NAMALWA (cell line): Measurements from ENCODE around the gene ZNHIT6.
"Not testable (repeated sequence)": the region's sequence is repeated elsewhere in the genome, so short reads cannot be mapped to it uniquely, and the experiment has no call there.

Source experiments
- DNase-seq: peaks from one replicate; pipeline ENCODE4 v3.0.0-alpha.2; 2015; ENCODE audit warnings: low spot score

The ZNHIT6 gene

GRCh38 chr1:85665932-85666331 lies 42.3 kb downstream of the ZNHIT6 start:
- no peak for DNase-seq

DNA sequence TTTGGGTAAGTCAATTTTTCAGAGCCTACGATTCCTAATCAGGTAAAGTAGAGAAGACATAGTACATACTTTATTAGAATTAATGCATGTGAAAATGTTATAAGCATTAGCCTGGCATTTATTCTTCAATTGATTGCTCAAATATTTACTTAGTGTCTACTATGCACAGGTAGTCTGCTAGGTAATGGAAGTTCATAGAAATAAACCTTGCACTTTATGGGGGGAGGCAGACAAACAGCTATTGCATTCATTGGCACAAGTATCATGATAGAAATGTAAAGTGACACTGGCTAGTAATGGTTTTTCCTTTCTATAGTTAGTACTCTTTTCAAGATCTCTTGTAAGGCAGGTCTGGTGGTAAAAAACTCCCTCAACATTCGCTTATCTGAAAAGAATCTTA lies 44.9 kb downstream of the ZNHIT6 start:
- no peak for DNase-seq

DNA sequence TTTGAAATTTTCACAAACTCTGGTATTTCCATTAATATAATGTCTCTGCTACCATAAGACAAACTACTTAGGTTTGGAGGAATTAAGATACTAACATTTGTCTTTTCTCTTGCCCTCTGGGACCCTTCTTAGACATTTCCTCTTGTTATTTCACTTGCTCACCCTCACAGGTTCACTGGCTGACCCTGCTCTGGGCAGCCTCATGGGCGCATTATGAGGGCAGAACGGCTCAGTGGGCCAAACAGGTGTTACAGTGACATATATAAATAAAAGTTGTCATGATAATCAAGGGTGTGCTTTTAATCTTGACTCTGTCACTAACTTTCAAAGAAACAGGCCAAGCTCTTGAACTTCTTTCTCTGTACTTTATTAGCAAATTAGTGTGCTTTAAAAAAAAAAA lies 46.5 kb downstream of the ZNHIT6 start:
- peak; percentile 51 for DNase-seq

DNA sequence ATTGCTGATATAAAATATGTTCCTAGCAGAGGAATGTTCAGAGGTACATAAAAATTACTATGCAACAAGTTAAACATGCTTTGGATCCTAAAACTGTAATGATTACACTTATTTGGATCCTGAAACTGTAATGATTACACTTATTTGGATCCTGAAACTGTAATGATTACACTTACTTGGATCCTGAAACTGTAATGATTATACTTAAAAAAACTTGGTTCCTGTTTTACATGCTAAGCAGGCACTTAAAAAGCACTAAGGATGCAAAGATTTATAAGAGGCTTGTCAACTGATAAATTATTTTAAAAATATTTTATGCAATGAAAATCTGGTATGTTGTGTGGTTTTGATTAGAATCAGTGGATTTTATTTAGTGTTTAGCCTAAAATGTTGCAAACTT lies 47.7 kb downstream of the ZNHIT6 start:
- DNase-seq, result no peak

GRCh38 chr1:85659174-85659573 lies 49.1 kb downstream of the ZNHIT6 start:
- DNase-seq, result no peak

DNA sequence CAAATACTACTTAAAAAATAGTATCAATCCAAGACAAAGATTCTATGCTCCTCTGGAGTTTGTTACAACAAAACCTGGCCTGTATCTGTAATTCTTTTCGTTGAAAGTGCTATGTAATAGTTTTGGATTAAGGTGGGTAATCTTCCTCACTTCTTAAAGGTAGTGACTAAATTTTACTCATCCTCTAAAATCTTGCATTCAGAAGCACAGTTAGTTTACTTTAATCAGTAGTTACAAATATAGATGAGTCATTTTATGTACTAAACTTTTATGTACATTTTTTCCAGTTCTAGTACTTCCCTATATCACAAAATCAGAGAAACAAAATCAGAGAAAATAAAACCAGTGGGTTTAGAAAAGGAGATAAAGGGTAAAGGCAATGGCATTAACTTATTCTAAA lies 51.3 kb downstream of the ZNHIT6 start:
- no peak for DNase-seq

GRCh38 chr1:85656256-85656655 lies 52.0 kb downstream of the ZNHIT6 start:
- no peak for DNase-seq

DNA sequence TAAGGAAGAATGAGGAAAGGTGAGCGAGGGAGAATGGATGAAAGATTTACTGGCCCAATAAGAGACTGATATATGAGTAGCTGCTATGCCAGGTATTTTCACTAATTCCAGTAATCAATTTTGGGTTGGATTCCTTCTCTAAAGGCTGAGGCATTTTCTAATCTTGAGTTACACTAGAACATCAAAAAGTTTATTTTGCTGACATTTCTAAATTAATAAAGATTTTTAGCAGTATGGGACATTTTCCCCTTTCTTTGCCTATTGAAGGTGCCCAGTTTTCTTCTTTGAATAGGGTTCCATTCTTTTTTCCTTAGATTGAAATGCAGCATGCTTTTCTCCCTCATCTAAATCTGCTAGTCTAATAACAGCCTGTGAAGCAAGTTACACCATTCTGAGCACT lies 52.9 kb downstream of the ZNHIT6 start:
- no peak for DNase-seq

GRCh38 chr1:85654066-85654782 lies 54.0 kb downstream of the ZNHIT6 start:
- DNase-seq, result no peak

DNA sequence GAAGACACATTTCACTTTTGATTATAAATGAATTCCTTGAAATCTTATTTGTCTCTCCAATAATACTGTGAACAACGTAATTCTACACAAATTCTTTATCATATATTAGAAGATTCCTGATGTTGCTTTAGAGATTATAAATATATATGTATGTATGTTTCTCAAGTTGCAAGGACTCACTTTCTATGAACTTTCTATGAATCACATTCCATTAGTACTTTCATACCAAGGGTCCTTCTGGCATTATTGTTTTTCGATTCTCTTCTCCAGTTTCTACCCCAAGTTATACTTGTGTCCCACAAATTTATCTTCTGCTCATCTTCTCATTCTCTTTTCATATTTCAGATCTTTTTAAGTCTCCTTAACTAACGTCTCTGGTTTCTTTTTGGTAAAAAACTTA lies 55.9 kb downstream of the ZNHIT6 start:
- DNase-seq, result no peak

- no peak for DNase-seq
These were observed 57.6 kb downstream of the ZNHIT6 start for GRCh38 chr1:85650645-85651044.

DNA sequence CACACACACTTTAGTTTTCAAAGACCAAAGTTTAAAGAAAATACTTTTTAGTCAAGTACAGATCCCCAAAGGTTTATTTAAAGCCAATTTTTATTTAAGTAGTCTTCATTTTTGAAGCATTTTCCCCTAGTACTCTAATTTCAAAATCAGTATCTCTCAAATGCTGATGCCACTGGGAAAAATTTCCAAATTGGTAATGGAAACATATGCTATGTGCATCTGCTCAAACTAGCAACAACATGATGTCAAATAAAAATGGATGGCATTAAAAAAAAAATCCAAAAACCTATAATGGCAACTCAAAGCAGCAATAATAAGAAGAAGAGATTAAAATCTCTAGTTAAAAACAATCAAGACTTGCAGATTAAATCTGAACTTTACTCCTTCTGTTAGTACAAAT lies 58.6 kb downstream of the ZNHIT6 start:
- no peak for DNase-seq

DNA sequence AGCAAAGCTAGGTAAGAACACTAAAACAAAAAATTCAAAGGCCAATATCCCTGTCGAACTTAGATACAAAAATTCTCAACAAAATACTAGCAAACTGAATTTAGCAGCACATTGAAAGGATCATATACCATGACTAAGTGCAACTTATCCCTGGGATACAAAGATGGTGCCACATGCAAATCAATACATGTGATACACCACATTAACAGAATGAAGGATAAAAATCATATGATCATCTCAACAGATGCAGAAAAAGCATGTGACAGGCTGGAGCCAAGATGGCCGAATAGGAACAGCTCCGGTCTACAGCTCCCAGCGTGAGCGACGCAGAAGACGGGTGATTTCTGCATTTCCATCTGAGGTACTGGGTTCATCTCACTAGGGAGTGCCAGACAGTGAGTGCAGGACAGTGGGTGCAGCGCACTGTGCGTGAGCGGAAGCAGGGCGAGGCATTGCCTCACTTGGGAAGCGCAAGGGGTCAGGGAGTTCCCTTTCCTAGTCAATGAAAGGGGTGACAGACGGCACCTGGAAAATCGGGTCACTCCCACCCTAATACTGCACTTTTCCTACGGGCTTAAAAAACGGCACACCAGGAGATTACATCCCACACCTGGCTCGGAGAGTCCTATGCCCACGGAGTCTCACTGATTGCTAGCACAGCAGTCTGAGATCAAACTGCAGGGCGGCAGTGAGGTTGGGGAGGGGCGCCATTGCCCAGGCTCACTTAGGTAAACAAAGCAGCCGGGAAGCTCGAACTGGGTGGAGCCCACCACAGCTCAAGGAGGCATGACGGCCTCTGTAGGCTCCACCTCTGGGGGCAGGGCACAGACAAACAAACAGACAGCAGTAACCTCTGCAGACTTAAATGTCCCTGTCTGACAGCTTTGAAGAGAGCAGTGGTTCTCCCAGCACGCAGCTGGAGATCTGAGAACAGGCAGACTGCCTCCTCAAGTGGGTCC lies 66.4 kb downstream of the ZNHIT6 start:
- DNase-seq, result not testable (repeated sequence)

- not testable (repeated sequence) for DNase-seq
These were observed 68.3 kb downstream of the ZNHIT6 start for GRCh38 chr1:85639920-85640319.

DNA sequence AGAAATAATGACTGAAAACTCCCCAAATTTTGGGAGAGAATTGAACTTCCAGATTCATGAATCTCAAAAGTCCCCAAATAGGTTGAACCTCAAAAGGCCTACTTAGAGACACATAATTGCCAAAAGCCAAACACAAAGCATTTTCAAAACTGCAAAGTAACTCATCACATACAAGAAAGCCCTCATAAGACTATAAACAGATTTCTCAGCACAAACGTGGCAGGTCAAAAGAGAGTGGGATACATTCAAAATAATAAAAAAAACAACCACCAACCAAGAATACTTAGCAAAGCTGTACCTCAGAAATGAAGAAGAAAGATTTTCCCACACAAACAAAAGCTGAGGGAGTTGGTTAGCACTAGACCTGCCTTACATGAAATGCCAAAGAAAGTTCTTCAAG lies 69.8 kb downstream of the ZNHIT6 start:
- DNase-seq, result no peak

DNA sequence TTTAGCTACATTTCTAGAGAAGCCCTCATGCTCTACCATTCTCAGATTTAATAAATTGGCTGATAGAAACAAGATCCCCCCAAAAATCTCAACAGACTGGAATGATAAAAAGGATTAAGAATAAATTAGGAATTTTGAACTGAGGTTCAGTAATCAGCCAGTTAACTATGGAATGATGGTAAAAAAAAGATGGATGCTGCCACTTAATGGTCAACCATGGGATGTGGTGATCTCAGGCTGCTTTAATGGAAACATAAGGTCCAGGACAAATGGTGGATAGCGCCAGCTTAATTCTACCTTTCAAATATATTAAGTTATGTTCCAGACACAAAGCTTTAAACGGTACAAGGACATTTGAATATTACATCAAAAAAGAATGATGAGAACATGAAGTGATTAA lies 77.7 kb downstream of the ZNHIT6 start:
- no peak for DNase-seq

- no peak for DNase-seq
These were observed 78.7 kb downstream of the ZNHIT6 start for GRCh38 chr1:85629532-85629920.

DNA sequence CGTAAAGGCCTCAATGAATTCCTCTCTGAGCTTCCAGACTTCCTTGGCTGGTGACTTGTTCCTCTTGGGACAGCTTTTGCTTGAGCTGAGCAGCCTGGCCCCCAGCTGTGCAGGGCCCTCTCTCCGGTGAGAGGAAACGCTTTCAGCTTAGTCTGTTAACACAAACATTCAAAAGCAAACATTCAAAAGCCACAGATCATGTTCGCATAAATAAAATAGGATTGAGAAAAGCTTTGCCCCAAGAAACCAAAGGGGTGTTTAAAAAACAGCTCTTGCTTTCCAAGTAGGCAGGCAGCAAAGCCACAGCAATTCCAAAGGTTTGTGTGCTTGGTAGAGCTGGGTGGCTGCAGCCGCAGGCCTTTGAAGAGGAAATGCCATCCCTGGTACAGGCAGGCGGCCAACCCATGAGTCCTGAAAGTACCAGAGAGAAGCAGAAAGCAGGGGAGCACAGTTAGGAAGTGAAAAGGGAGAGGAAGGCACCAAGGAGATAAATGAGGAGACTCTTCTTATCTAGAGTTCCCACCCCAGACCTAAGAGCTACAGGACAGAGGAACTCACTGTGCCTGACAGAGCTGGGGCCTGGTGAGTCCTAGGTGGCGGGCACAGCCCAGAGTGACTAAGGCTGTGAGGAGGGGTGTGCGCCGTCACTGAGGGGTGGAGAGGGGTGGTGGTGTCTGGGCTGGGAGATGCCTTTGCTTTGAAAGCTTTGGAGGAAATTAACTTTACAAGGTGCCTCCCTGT lies 79.3 kb downstream of the ZNHIT6 start:
- DNase-seq, result no peak

DNA sequence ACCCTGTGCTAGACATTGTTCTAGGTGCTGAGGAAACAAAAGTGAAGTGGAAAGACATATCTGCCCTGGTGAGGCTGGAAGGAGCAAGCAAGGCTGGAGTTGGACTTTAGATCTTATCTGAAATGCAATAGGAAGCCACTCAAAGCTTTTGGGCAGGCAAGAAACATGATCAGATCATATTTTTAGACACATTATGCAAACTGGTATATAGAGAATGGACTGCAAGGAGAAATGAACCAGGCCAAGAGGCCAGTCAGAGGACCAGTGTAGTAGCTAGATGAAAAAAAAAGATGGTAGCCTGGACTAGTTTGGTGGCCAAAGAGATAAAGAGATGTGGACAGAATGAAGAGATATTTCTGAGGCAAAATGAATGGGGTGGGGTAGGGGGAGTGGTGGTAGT lies 81.4 kb downstream of the ZNHIT6 start:
- no peak for DNase-seq

GRCh38 chr1:85624361-85624760 lies 83.9 kb downstream of the ZNHIT6 start:
- no peak for DNase-seq

DNA sequence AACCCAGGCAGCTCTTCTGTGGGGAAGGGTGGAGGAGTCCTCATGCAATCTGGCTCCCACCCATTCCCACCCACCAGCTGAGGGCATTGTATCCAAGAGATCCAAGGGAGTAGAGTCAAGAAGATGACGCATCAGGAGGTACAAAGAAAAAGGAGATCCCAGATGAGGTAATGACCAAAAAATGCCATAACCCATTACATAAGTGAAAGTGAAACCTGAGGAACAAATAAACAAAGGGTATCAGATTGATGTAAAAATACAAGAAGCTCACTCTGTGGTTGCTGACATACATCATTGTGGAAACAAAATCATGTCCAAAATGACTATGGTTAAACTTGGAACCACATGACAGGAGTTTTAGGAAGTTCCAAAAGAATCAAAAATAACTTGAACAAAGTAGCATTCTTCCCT lies 85.2 kb downstream of the ZNHIT6 start:
- no peak for DNase-seq

GRCh38 chr1:85621430-85621829 lies 86.8 kb downstream of the ZNHIT6 start:
- DNase-seq, result no peak

- DNase-seq, result no peak
These were observed 90.6 kb downstream of the ZNHIT6 start for GRCh38 chr1:85617633-85618100.
